SHP77 (cell line): ENCODE data around the gene FYN.

ENCODE experiments used
- DNase-seq, 2 experiments: peaks; one replicate each; lab custom pipeline; 2025; lab: John Stamatoyannopoulos, UW

FYN gene

GRCh38 chr6:111769365-111770152 lies 103.7 kb downstream of the FYN start:
- no peak for DNase-seq

- no peak for DNase-seq
These were observed 104.9 kb downstream of the FYN start for GRCh38 chr6:111768431-111768770.

- DNase-seq: no peak
These were observed 105.4 kb downstream of the FYN start for GRCh38 chr6:111767752-111768430.

- no peak for DNase-seq
These were observed 106.9 kb downstream of the FYN start for GRCh38 chr6:111766201-111766857.

- no peak for DNase-seq
These were observed 107.5 kb downstream of the FYN start for GRCh38 chr6:111765763-111766162.

GRCh38 chr6:111764238-111765175 lies 108.7 kb downstream of the FYN start:
- DNase-seq: no peak

GRCh38 chr6:111763381-111763780 lies 109.9 kb downstream of the FYN start:
- DNase-seq: no peak

GRCh38 chr6:111761783-111762312 lies 111.4 kb downstream of the FYN start:
- DNase-seq: no peak

- DNase-seq: no peak
These were observed 112.0 kb downstream of the FYN start for GRCh38 chr6:111761212-111761611.

- DNase-seq: no peak
These were observed 113.1 kb downstream of the FYN start for GRCh38 chr6:111759836-111760785.

GRCh38 chr6:111759331-111759835 lies 113.9 kb downstream of the FYN start:
- DNase-seq: no peak

- no peak for DNase-seq
These were observed 114.5 kb downstream of the FYN start for GRCh38 chr6:111758608-111759329.

GRCh38 chr6:111757342-111757741 lies 115.9 kb downstream of the FYN start:
- no peak for DNase-seq

GRCh38 chr6:111754423-111754822 lies 118.8 kb downstream of the FYN start:
- DNase-seq: no peak

GRCh38 chr6:111753573-111753972 lies 119.7 kb downstream of the FYN start:
- no peak for DNase-seq

- DNase-seq: no peak
These were observed 120.8 kb downstream of the FYN start for GRCh38 chr6:111752476-111752875.

GRCh38 chr6:111750753-111751673 lies 122.2 kb downstream of the FYN start:
- DNase-seq: no peak

GRCh38 chr6:111750153-111750552 lies 123.1 kb downstream of the FYN start:
- no peak for DNase-seq

GRCh38 chr6:111748231-111748647 lies 125.0 kb downstream of the FYN start:
- no peak for DNase-seq
